Occipital lobe (tissue), 2 donors: ENCODE data around the gene GOLGA6L7. TPM values are rescaled to one million over a fixed set of nuclear protein-coding genes. Genes with fewer than 3 reads are reported as not detected.
"Not testable (repeated sequence)": the region's sequence is repeated elsewhere in the genome, so short reads cannot be mapped to it uniquely, and the experiment has no call there.

ENCODE experiments used
- DNase-seq: peaks from one replicate; lab custom pipeline; 2025; lab: John Stamatoyannopoulos, UW
- total RNA-seq: library from RNA; depleted of rRNA; stranded (reverse); fragments of >200 nt; gene quantifications from one replicate; pipeline ENCODE4 v1.2.3, GENCODE V29; 2014

Gene GOLGA6L7, protein sequence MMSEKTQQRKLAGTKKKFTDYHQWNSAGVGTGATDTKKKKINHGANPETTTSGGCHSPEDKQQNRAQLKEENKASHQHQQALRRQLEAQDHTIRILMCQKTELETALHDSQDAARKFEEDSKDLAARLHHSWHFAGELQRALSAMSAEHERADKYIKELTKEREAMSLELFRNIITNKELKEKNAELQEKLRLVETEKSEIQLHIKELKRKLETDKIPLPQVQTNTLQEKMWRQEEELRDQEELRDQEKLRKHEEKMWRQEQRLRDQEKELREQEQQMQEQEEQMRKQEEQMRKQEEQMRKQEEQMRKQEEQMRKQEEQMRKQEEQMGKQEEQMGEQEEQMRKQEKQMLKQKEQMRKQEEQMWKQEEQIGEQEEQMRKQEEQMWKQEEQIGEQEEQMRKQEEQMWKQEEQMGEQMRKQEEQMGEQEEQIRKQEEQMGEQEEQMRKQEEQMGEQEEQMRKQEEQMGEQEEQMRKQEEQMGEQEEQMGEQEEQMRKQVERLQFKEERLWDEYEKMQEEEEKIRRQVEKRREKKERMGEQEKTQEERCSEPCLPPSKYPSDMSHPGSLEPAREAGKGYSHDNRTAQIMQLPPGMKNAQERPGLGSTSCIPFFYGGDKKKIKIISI
- not detected for total RNA-seq

DNA sequence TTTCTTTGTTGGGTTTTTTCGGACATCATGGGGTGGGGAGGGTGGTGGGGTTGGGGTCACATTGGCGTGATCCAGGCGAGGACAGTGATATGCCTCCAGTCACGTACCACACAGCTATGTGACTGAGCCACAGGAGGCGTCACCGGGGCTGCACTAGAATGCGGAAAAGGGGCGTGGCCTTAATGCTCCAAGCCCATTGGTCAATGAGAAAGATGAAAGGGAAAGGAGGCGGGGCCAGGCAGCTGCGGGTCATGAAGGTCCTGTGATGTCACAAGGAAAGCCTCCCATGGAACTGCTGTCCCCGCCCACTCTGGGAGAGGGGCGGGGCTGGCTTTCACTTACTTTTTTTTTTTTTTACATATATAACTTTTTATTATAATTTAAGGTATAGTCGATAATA, at the start of gene GOLGA6L7:
Gene GOLGA6L7, minus strand, starts transcription at position 124 of the 400 bp plus-strand sequence. Its CDS starts 95 bp downstream, at position 29.
- DNase-seq, result not testable (repeated sequence)

DNA sequence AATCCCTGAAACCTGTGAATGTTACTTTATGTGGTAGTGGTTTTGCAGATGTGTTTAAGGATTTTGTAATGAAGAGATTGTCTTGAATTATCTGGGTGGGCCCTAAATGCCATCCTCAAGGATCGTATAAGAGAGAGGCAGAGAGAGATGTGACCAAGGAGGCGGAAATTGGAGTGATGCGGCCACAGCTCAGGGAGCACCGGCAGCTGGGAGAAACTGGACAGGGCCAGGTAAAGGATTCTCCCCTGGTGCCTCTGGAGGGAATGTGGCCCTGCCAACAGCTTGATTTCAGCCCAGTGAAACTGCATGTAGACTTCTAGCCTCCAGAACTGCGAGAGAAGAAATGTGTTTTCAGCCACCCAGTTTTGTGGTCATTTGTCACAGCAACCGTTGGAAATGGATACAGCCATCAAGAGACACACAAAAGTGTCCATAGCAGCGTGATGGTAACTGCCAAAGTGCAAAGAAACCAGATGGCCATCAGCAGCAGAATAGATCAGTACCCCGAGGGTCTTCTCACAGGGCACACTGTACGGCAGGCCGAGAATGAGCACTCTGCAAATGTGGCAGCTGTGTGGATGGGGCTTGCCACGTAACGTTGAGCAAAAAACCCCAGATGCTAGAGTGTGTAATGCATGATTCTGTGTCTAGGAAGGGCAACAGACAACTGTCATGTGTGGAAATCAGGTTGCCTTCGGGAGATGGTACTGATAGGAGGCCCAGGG, 49.6 kb upstream of the GOLGA6L7 start:
- no peak for DNase-seq

DNA sequence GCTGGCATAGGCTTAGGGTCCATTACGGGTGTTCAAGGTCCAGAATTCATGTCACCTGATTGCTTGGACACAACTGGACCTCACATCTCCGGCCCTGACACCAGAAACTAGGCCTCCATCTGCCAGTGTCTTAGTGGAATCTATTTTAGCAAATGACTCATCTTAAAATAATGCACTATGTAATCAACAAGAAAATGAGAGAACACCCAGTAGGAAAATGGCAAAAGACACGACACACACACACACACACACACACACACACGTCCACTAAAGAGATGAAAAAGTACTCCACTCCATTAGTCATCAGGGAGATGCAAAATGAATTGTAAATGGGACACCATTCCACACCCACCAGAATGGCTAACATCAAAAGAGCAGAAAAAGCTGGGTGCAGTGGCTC, 48.5 kb upstream of the GOLGA6L7 start:
- DNase-seq, result peak; percentile 36

DNA sequence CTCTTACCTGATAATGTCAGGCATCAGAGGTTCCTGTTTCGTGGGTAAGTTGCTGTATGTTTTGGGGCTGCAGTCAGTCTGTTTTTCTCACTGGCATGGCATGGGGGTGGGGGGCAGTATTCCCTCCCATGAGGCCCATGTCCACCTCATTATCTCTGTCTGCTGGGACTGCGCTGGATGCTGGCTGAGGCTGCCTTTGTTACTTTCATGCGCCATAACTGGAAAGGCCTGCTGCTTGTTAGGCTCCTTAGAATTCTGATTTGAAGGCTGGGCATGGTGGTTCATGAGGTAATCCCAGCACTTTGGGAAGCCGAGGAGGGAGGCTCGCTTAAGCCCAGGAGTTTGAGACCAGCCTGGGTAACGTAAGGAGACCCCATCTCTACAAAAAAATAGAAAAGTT, 47.1 kb upstream of the GOLGA6L7 start:
- DNase-seq, result no peak

DNA sequence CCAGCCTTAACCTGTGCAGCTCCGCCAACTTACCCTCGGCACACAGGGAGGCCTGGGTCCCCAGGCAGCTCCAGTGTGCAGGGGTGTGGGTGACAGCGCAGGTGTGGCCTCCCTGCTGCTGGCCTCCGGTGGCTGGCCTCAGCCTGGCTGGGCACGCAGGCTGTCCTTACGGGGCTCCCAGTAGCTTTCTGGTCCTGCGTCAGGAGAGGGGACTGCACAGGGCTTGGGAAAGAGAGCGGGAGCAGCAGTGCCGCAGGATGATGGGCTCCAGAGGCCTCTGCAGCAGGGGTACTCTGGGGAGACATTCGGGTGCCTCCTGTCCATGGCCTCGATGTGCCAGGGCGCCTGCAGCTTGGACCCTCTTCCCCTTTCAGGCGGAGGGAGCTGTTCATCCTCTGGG, 46.7 kb upstream of the GOLGA6L7 start:
- no peak for DNase-seq

DNA sequence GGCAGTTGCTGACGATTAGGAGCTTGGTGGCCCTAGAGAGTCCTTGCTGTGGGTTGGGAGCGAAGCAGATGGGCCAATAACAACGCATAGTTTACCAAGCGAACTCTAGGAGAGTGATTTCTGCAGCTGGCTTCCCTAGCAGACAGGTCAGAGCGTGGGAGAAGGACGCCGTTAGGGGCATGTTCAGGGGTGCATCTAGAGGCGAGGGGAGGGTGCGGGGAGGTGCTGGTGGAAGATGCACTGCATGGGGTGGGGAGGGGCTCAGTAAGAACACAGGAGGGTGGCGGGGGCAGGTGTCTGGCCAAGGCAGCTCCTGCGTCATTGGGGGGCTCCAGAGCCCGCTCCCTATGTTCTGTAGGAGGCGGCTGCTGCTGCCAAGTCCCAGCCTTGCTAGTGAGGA, 46.2 kb upstream of the GOLGA6L7 start:
- DNase-seq, result no peak

DNA sequence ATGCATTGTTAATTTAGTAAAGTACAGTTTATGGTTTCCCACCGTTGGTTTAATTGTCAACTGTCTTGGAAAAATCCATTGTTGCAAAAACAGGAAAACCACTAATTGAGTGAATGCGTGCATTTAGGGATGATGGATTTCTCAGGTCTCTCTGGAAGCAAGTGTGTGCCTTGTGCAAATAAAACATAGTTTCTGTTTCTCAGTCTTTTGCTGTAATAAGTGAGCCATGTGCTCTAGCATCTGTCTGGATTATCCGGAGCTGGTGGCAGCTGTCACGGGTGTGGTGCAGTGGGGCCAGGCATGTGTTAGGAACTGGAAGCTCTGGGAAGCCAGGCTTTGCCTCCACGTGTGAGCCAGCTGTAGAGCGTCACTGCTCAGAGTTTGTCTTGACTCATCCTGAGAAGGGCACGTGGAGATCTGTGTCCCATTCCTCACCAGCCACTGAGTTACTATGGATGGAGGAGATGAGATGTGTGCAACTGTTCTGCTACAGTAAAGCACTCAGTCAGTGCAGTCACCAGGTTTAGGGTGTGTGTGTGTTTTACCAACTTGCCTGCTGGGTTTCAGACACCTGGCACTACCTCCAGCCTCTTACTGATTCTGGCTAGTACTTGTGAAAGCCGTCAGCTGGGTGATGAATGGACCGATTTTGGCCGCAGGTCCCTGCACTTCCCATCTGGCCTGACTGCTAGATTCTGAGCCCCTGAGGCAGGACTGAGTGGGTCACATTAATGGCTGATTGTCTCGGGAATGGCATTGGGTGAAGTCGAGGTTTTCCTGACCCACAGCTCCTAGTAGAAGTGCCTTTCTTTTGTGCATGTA, 44.6 kb upstream of the GOLGA6L7 start:
- DNase-seq, result no peak

DNA sequence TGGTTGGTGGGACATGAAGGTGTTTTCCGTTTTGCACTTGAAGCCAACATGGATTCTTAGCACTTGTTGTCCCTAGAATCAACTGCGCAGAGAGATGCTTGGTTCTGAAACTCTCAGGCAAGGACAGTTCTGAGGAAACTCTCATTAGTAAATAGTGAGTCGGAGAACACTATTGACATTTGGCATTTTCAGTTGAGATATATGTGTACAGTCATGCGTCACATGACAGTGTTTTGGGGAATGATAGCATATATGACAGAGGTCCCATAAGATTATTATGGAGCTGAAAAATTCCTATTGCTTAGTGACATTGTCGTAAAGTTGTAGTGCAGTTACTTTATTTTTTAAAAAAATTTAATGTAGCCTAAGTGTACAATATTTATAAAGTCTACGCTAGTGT, 43.1 kb upstream of the GOLGA6L7 start:
- no peak for DNase-seq

DNA sequence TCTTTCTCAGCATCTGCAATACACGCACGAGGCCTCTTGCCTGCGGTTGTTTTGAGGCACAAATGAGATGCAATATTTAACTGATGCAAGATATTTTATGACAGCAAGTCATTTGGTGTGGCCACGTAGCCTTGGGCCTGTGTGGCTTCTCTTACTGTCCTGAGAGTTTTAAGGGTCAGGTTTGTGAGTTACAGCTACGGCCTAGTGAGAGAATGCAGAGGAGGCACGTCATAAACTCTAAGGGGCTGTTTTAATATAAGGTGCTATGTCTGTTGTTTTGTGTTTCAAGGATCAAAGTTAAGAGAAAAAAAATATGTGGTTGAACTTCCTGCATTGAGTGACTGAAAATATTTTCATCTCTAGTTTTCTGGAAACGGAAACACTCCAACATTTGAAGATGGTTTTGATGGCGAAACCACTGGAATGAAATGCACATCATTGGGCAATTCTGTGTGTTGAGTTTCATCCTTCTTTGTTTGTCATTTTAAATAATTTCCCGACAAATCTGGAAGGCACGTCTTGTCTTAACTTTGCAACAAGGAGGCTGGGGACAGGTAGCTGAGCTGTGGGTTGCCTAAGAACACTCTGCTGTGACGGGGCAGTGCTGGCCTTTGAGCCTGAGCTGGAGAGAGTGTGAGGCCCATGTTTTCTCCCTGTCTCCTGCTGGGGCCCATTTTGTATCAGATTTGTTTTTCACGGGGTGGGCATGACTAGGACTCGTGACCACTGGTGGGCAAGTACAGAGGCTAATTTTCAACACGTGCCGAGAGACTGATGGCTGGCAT, 42.5 kb upstream of the GOLGA6L7 start:
- no peak for DNase-seq

DNA sequence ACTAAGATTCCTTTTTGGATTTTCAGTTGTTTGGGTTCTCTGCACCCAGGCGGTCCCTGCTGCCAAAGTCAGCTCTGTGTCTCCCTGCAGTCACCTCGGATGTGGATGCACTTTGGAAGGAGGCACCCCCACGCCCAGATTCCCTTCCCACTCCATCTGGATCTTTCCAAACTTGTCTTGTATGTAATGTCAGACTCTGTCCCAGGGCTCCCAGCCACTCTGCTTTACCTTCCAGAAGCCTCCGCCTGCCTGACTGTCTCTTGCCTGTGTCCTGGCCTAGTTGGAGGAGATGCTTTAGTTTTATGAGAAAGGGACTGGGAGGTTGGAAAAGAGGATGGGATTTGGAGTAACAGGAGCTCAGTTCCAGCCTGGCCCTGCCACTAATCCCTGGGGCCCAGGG, 41.8 kb upstream of the GOLGA6L7 start:
- DNase-seq, result not testable (repeated sequence)

DNA sequence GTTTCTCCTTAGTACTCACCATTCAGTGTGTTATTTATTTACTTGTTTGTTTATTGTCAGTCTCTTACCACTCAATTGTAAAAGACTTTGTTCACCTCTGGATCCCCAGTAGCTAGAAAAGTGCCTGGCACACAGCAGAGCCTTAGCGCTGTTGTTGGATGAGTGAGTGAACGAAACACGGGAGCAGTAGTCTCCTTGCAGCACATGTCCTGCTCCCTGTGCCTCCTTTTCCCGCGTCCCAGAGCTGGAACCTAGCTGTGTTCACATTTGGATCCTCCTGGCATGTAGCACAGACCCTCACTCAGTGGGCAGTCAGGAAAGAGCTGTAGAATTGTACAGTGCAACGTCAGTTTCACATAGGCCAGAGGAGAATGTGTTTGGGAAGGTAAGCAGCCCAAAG, 41.4 kb upstream of the GOLGA6L7 start:
- not testable (repeated sequence) for DNase-seq

DNA sequence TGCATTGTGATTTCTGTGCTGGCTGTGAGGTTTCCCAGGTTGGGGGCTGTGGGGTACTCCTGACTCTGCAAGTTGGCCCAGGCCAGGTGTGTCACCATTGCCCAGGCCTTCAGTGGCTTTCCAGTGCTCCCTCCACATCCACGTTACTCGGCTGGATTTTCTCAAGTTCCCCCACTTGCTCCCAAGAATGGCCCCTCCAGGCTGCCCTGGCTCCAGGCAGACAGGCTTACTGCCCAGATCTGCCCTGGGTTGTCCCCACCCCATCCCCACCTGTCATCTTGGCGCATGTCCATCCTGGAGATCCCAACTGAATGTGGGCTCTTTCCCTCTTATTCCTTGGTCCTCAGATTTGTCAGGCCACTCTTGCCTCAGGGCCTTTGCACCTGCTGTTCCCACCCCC, 40.9 kb upstream of the GOLGA6L7 start:
- DNase-seq, result no peak

DNA sequence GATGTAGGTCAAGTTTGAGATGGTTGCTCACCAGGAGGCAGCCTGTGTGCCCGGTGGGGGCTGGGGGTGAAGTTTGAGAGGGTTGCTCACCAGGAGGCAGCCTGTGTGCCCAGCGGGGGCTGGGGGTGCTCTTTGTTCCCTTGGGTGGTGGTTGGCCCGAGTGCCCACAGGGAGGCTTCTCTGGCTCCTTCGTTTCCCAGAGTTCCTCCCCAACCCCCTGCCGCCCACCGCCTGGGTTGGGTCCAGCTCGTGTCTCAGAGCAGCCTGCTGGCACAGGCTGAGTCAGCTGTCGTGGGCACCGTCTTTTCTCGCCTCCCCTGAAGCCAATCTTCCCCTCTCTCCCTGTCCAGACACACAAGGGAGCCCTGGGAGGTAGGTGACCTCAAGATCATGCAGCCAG, 40.5 kb upstream of the GOLGA6L7 start:
- peak; percentile 48 for DNase-seq

DNA sequence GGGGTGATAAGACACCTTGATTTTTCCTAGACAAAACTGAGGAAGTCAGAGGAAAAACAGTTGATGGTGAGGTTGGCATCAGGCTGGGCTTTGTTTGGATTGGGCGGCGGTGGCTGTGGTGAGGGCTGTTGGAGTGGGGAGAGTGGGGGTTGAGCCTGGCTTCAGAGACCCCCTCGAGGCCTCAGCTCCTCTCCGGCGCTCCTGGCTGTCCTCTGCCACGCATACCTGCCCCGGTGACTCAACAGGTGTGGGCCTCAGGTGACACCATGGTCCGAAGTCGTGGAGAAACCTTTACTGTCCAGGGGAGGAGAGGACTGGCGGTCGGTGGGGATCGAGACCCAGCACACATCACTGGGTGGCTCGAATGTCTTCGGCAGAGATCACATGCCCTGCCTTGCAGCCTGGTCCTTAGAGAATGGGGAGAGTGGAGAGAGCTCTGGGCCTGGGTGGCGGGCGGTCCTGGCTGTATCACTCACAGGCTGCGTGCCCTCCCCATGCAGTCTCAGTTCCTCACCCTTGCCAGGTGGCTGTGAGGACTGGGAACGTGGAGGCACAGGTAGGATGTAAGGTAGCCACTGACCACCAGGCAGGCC, 40.0 kb upstream of the GOLGA6L7 start:
- DNase-seq, result no peak

DNA sequence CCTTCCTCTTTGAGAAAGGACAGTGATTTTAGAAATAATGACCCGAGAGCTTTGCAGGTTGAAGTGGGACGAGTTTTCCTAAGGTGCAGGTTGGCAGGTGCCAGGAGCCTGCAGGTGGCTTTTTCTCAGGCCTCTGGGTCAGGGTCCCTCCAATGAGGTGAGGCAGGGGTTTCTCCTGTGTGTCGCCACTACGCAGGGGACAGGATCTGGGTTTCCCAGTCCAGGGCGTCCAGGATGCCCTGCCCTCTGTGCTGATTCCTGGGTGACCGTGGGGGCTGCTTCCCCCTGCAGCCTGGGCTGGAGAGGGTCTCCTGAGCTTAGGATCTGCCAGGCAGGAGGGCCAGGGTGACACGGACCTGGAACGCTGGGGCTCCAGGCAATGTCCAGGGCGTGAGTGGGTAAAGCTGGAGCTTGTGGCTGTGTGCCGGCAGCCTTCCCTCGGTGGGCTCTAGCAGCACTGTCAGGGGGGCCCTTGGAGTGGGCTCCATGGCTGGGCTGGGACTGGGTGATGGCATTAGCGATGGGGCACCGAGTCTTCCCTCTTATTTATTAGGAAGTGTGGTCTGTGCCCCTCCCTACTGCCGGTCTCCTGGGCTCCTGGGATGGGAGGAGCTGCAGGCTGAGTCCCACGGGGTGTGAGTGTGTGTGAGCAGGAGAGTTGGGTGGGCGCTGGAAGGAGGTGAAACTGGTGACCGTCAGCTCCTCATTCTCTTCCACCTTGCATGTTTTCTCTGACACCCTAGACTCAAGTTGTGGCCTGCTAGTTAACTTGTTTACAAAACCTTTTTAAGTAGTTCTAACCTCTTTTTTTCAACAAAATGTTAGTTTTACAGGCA, 39.1 kb upstream of the GOLGA6L7 start:
- DNase-seq, result no peak

DNA sequence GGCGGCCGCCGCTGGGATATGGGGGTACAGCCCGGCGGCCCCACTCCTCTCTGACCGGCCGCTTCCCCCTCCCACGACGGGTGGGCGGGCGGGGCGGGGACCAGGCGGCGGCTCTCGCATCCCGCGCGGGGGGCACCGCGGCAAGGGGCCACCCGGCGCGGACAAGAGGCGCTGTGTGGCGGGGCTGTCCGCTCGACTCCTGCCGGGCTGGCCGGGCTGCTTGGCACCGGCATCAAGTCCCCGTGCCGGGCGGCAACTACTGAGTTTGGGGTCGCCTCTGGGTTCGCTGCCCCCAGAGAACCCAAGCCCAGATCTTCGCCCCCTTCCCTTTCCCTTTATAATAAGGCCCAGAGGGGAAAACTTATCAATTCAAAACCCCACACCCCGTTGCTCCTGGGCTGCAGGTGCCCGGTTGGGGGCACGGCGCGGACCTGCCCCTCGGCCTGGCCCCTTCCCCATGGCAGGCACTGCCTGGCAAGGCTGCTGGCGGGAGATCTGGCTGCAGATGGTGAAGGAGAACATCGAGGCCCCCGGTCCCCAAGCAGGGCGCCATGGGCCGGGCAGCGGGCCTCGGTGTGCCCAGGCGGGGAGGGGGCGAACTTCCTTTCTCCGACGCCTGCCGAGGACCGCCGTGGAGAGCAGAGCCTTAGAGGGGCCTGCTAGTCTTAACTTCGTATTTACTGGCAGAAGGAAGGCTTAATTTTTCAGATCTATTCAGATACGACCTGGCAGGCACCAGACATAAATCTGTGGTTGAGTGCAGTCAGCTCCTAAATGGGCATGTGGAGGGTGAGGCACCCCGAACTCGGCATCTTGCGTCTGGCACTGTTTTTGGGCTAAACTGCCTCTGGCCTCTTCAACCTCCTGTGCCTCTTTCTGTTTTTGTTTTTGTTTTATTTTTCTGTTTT, 38.2 kb upstream of the GOLGA6L7 start:
- DNase-seq, result no peak

DNA sequence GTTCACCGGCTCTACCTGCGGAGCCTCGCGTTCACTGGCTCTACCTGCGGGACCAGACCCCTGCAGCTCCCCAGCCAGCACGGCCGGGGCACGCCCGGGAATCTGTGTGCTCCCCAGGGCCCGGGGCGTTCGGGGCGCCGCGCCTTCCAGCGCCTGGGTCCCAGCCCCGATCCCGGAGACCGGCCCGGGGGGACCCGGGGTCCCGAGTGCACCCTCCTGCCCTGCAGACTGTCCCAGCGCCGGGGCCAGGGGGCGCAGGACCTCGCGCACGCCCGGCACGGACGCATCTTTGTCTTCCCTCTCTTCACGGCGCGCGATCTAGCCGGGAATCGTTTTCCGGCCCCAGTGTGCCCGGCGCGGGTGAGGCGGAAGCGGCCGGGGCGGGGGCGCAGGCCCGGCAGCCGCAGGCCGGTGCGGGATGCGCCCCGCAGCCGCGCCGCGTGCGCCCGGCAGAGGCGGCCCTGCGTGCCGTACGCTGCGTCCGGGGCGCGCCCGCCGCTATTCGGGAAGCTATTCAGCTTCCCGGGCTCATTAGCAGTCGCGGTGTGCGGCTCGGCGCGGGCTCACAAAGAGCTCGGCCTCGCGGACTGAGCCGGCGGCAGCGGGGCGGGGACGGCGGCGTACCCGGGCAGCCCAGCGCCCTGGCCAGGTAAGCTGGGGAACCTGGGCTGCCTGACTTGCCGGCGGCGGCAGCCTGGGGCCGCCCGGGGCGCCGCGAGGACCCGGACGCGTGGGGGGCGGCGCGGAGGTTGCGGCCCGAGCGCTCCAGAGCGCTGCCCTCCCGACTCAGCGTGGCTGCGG, 37.4 kb upstream of the GOLGA6L7 start, which contains the start of gene APBA2:
Gene APBA2, plus strand, starts transcription at position 345 of the 801 bp plus-strand sequence. CDS start 167,911 bp downstream, outside the sequence.
- peak; percentile 42 for DNase-seq
